Measurements from ENCODE around the gene LRIT1. TPM values are rescaled to one million over a fixed set of nuclear protein-coding genes. Genes with fewer than 3 reads are reported as not detected.

Gene LRIT1
- polyA plus RNA-seq, 1 of the 3 experiments (the other 2 are of a cell fraction): not detected

DNA sequence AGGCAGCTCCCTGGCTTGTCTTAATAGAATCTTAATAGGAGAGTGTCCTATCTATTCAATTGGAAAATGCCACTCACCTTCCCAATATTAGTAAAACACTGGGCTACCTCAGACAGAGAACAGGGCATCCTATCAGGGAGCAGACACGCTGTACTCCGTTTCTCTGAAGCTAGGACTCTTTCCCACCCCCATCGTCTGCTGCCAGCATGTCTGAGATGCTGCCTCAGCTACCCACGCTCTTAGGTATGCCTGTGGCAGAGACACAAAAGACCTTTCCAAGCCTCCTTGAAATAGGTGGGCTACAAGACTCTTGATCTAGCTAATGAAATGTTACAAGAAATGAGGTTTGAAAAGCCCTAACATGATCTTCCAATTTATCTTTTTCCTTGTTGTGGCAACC lies 13.5 kb downstream of the LRIT1 start (continued):
- TF ChIP-seq NFIC (IDR thresholded peaks at IDR 0.05; ENCODE audit: borderline replicate concordance) (no peak), RXRA (IDR thresholded peaks at IDR 0.05; ENCODE audit: borderline replicate concordance, low read depth) (no peak)

DNA sequence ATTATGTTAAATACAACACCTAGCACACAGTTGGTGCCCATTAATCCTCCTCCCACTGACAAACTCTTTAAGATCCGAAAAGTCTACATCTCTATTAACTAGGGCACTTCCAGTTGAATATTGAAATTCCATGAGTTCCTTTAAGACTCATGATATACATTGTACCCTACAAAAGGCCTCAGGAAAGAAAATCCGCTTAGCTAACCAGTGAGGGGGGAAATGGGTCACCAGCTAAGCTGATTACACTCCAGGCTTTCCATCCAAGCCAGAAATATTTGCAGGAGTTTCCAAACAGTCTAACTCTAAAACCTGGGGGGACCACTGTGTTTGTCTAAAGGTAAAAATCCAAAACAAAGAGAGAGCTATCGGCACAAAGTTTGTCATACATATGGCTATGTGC lies 14.7 kb downstream of the LRIT1 start:
- H2AFZ ChIP-seq (ENCODE audit: low read depth): no peak overlapping the region
- no peaks in the 10 kb centered on the region for H4K20me1 ChIP-seq (ENCODE audit: insufficient read depth)
- no peak overlapping the region for H3K9ac ChIP-seq
- TF ChIP-seq FOSL2 (IDR thresholded peaks at IDR 0.05; ENCODE audit: borderline replicate concordance, low read depth): no peak
- no peak for TF ChIP-seq YY1 (IDR thresholded peaks at IDR 0.05; ENCODE audit: low read depth)
- no peak for TF ChIP-seq GATA2 (CRISPR knock-in tag; IDR thresholded peaks at IDR 0.05)
- no peak for TF ChIP-seq TEAD4 (IDR thresholded peaks at IDR 0.05; ENCODE audit: borderline replicate concordance, insufficient read depth)
- TF ChIP-seq FOXJ3 (CRISPR knock-in tag; IDR thresholded peaks at IDR 0.05): no peak
- TF ChIP-seq SIN3A (IDR thresholded peaks at IDR 0.05; ENCODE audit: borderline replicate concordance, low read depth, low read length): no peak
- TF ChIP-seq, protein P1, sequence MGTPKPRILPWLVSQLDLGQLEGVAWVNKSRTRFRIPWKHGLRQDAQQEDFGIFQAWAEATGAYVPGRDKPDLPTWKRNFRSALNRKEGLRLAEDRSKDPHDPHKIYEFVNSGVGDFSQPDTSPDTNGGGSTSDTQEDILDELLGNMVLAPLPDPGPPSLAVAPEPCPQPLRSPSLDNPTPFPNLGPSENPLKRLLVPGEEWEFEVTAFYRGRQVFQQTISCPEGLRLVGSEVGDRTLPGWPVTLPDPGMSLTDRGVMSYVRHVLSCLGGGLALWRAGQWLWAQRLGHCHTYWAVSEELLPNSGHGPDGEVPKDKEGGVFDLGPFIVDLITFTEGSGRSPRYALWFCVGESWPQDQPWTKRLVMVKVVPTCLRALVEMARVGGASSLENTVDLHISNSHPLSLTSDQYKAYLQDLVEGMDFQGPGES (IDR thresholded peaks at IDR 0.05; ENCODE audit: low read depth, low read length): no peak
- no peak for TF ChIP-seq RFX5 (IDR thresholded peaks at IDR 0.05; ENCODE audit: low read length)
- TF ChIP-seq, protein P2, sequence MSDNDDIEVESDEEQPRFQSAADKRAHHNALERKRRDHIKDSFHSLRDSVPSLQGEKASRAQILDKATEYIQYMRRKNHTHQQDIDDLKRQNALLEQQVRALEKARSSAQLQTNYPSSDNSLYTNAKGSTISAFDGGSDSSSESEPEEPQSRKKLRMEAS (IDR thresholded peaks at IDR 0.05; ENCODE audit: low read depth): no peak
- no peak for TF ChIP-seq SMC3 (IDR thresholded peaks at IDR 0.05; ENCODE audit: low read depth, low read length)
- TF ChIP-seq NRF1 (IDR thresholded peaks at IDR 0.05; ENCODE audit: low read depth, low read length): no peak
- TF ChIP-seq CHD2 (IDR thresholded peaks at IDR 0.05; ENCODE audit: low read length, partially characterized antibody): no peak
- POLR2A ChIA-PET: no interaction called here
- H3K36me3 ChIP-seq (replicated peaks in 1 of 2; ENCODE audit: control insufficient read depth in 1 of 2, insufficient read depth in 2 of 2, low read length in 1 of 2): no peaks in the 10 kb centered on the region
- H3K27me3 ChIP-seq (ENCODE audit: insufficient read depth): no peaks in the 10 kb centered on the region
- WGBS (ENCODE audit: low lambda C conversion rate): 20% methylated on average over 3 of the region's 3 CpGs
- no peaks in the 10 kb centered on the region for H3K9me2 ChIP-seq
- H3K79me2 ChIP-seq (ENCODE audit: insufficient read depth): no peaks in the 10 kb centered on the region
- H3K9me3 ChIP-seq: no peaks in the 10 kb centered on the region
- no peaks in the 10 kb centered on the region; a peak in 1 of 4 replicates for H3K4me1 ChIP-seq (ENCODE audit: control insufficient read depth in 1 of 2, insufficient read depth in 2 of 2, low read depth in 1 of 2, low read length in 1 of 2)
- no peak for DNase-seq
- no peaks in the 10 kb centered on the region for H3F3A ChIP-seq (replicated peaks; ENCODE audit: insufficient read depth)
- CTCF ChIA-PET: interaction anchor here (1.2 kb wide), 1 partner anchor 22 kb away, joined by 4 read pairs; no protein-coding TSS in a partner anchor
- no peak overlapping the region for H3K27ac ChIP-seq (ENCODE audit: low read depth in 2 of 2, low read length in 1 of 2)
- H3K4me2 ChIP-seq: no peak overlapping the region
- H3K4me3 ChIP-seq (ENCODE audit: low read depth in 2 of 2, low read length in 1 of 2): no peak overlapping the region

DNA sequence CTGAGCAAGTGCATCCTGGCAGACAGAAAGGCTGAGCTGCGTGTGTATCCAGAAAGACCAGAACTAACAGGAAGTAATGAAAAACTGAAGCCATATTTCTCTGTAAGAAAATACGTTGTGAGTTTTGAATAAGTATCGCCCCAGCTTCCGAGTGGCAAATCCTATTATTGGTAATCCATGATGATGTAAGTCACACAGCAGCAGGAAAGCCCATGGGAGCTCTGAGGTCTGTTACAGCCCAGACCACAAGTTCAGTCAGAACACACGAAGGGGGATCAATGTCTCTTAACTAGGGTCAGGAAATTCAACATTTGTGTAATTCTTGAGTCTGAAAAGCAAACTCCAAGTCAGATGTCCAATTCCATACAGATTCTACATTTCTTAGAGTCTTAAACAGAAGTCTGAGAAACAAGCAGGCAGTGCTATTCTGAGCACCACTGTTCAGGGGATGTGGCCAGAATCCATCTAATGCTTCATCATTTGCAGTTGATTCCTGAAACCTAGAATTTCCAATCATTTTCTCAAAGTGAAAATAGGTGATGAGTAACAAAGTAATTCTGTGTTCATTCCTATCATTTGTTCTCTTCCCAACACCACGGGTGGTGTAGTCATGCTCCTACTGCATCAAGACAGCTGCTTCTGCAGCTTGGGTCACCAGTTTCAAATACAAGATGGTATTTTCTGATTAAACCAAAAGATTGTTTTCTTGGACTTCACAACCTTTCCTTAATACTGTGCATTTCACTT lies 15.7 kb downstream of the LRIT1 start, which contains the start of gene LRIT2:
Gene LRIT2, minus strand, starts transcription at position 118 of the 747 bp plus-strand sequence. Its CDS starts 24 bp downstream, at position 94.
- Histone ChIP-seq H3K4me2 (no peak within 1 kb of the TSS), H3K4me3 (ENCODE audit: low read depth in 2 of 2, low read length in 1 of 2) (no peak within 1 kb of the TSS), H3K36me3 (replicated peaks in 1 of 2; ENCODE audit: control insufficient read depth in 1 of 2, insufficient read depth in 2 of 2, low read length in 1 of 2) (no peaks in the 10 kb centered on the region), H3K27me3 (ENCODE audit: insufficient read depth) (no peaks in the 10 kb centered on the region), H3K9me2 (no peaks in the 10 kb centered on the region), H3K9ac (no peak within 1 kb of the TSS), H3K79me2 (ENCODE audit: insufficient read depth) (no peaks in the 10 kb centered on the region), H3K4me1 (ENCODE audit: control insufficient read depth in 1 of 2, insufficient read depth in 2 of 2, low read depth in 1 of 2, low read length in 1 of 2) (no peaks in the 10 kb centered on the region; a peak in 1 of 4 replicates), H3K27ac (ENCODE audit: low read depth in 2 of 2, low read length in 1 of 2) (no peak within 1 kb of the TSS), H3F3A (replicated peaks; ENCODE audit: insufficient read depth) (no peaks in the 10 kb centered on the region), H4K20me1 (ENCODE audit: insufficient read depth) (no peaks in the 10 kb centered on the region), H2AFZ (ENCODE audit: low read depth) (no peak within 1 kb of the TSS), H3K9me3 (no peaks in the 10 kb centered on the region)
- DNase-seq: no peak
- CTCF ChIA-PET: no interaction called here
- WGBS (ENCODE audit: low lambda C conversion rate): 10% methylated on average over 6 of the region's 6 CpGs
- POLR2A ChIA-PET: no interaction called here
- no peak for TF ChIP-seq EP300 (IDR thresholded peaks at IDR 0.05; ENCODE audit: borderline replicate concordance in 1 of 2, low read depth in 1 of 2, low read length in 1 of 2)
- TF ChIP-seq POLR2AphosphoS5 (IDR thresholded peaks at IDR 0.05; ENCODE audit: low read depth, low read length): no peak
- TF ChIP-seq, protein P3, sequence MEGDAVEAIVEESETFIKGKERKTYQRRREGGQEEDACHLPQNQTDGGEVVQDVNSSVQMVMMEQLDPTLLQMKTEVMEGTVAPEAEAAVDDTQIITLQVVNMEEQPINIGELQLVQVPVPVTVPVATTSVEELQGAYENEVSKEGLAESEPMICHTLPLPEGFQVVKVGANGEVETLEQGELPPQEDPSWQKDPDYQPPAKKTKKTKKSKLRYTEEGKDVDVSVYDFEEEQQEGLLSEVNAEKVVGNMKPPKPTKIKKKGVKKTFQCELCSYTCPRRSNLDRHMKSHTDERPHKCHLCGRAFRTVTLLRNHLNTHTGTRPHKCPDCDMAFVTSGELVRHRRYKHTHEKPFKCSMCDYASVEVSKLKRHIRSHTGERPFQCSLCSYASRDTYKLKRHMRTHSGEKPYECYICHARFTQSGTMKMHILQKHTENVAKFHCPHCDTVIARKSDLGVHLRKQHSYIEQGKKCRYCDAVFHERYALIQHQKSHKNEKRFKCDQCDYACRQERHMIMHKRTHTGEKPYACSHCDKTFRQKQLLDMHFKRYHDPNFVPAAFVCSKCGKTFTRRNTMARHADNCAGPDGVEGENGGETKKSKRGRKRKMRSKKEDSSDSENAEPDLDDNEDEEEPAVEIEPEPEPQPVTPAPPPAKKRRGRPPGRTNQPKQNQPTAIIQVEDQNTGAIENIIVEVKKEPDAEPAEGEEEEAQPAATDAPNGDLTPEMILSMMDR (IDR thresholded peaks at IDR 0.05): no peak
- no peak for TF ChIP-seq TCF12 (IDR thresholded peaks at IDR 0.05)
- TF ChIP-seq CHD2 (IDR thresholded peaks at IDR 0.05; ENCODE audit: low read length, partially characterized antibody): no peak
- no peak for TF ChIP-seq JUND (IDR thresholded peaks at IDR 0.05)
- TF ChIP-seq TEAD4 (IDR thresholded peaks at IDR 0.05; ENCODE audit: borderline replicate concordance, insufficient read depth): no peak
- TF ChIP-seq FOXM1 (IDR thresholded peaks at IDR 0.05; ENCODE audit: low read depth): no peak
